Frontal cortex (tissue), 4 donors: ENCODE results near the gene ST3GAL2. TPM values are rescaled to one million over a fixed set of nuclear protein-coding genes. Genes with fewer than 3 reads are reported as not detected.

Experiments used
- DNase-seq, 2 donors: peaks; one replicate each; pipeline ENCODE4 v3.0.0; 2012; ENCODE audit warnings: low spot score in 2 of 2
- FAIRE-seq: peaks from 2 replicates; lab custom pipeline; 2012; peaks lifted over from hg19 to GRCh38; lab: Jason Lieb, UNC
- total RNA-seq: library from RNA; depleted of rRNA; stranded (reverse); fragments of >200 nt; gene quantifications from one replicate; pipeline ENCODE4 v1.2.3, GENCODE V29; 2014
- donor health status: control.
- donor health status: control.
- donor health status: control.

ST3GAL2 gene
- total RNA-seq = 26.9 TPM

DNA sequence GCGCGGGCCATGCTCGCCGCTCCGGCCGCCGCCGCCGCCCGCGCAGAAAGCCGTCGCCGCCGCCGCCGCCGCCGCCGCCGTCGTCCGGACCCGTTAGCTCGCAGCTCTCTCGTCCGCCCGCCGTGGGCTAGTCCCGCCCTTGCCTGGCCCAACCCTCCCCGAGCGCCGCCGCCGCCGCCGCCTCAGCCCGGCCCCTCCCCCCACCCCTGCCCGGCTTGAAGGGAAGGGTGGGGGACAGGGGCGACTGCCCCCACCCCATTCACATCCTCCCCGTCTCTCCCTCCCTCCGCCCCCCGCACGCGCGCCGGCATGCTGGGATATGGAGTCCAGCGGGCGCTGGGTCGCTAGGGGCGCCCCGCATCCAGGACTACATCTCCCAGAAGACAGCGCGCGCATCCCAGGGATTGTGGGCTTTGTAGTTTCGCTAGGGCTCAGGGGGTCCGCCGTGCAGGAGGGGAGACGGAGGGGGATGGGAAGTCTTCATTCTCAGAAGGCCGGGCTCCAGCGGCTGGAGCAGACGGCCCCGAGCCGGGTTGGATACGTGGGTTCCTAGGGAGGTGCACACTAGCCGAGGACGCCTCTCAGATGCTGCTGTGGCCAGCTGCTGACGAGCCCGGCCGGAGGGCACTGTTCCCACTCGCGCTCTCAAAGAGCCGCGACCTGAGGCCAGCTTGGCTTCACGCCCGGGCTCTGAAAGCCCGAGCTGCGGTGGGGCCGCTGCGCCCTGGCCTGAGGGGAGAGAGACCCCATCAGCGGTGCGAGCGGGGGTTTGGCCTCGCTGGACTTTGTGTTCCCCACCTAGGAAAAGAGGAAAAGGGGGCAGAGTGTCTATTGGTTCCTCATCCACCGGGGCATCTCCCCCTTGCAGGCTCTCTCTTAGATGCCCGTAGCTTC lies at the start of gene ST3GAL2:
ST3GAL2 (minus strand) TSS at position 132 of the 894 bp plus-strand sequence. CDS start 40,570 bp downstream, outside the sequence.
- no peak for FAIRE-seq
- DNase-seq = peak; percentile 98 to 99

DNA sequence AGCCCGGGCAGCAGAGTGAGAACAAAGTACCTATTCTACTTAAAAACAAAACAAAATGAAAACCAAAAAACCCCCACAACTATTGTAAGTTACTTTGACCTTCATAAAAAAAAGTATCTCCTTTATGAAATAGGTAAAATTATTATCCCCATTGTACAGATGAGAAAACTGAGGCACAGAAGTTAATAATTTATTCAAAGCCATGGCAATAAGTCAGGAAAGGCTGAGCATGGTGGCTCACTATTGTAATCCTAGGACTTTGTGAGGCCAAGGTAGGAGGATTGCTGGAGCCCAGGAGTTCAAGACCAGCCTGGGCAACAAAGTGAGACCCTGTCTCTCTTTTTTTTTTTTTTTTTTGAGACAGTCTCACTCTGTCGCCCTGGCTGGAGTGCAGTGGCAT lies 46.0 kb upstream of the ST3GAL2 start:
- no peak for DNase-seq
- FAIRE-seq = no peak

- FAIRE-seq (no peak), DNase-seq (no peak)
These were observed 44.5 kb upstream of the ST3GAL2 start for GRCh38 chr16:70483426-70483825.

- no peak for DNase-seq
- FAIRE-seq = no peak
These were observed 43.7 kb upstream of the ST3GAL2 start for GRCh38 chr16:70482624-70483023.

DNA sequence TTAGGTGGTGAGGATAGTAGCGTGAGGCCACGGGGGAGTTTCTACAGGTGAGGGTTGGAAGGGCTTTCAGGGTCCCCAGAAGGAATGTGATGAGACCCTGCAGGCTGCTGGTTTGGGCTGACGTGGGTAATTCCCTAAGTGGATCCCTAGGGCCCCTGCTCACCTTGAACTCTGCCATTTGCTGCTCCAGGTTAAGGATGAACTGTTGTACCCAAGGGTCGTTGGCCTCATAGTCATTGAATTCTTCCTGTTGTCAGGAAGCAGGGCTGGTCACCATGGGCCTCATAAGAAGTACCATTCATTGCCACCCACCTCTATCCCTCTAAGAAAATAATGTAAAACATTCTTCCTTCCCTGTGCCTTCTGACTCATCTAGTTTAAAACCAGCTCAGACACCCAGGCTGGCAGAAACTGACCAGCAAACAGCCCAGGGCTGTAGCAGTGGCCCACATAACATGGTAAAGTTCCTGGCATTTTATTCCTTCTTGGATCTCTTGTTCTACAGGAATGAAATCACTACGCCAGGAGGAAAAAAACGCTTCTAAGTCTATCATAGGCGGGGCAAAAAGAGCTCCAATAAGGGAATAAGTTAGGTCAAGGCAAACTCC lies 43.1 kb upstream of the ST3GAL2 start:
- peak in 1 of 2 donors; percentile 25 for DNase-seq
- no peak for FAIRE-seq

DNA sequence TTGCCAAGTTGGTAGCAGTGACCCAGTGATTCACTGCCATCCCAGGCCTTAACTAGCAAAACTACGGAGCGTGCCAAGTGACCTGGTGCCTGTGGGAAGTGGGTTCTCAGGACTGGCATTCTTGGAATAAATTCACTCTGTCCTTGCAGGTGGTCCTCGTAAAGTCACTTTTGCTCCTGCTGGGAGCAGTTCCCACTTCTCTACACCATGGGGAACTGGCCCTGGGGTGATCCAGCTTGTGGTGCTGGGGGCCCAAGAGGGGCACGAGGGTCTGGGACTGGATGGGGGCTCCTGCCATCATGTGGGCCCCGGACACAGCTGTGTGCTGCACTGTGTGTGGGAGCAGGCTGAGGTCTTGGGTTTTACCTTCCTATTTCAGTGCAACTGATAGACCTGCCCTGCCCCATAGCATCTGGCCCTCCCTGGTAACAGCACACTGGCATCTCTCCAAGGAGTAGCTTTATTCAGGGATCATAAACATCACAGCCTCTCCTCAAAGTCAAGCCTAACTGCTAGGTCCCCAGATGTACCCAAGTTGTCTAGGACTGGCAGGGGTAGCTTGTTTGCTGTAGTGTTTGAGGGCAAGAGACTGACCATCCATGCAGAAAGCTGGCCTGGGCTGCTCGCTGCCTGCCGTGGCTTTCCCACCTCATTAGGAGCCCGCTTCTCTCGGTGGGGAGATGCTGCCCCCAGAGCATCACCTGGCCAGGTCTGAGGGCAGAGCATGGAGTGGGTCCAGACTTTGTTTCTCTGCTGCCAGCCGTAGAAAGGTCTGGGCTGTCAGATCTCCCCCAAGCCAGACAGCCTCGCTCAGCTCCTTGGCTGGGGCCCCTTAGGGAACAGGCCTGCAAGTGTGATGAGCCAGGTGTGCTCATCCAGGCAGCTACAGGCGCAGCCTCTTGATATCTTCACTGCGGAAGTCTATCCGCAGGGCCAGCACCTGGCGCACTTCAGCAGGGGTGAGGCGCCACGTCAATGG lies 41.5 kb upstream of the ST3GAL2 start:
- FAIRE-seq = no peak

DNA sequence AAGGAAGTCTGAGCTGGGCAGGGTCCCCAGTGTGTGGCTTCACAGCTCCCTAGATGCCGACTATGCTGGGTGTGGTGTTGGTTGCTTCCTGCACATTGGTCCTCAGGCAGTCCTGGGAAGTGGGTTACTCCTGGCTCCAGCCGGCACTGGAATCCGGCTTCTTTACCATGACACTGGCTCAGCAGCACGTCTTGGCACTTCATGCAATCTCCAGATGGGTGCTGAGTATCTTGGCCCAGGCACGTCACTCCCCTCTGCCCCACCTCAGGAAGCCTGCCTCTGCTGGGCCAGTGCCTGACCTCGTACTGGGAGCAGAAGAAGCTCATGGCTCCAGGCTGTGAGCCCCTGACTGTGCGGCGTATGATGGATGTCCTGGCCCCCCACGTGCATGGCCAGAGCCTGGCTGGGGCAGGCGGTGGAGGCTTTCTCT lies 40.0 kb upstream of the ST3GAL2 start:
- DNase-seq (peak in 1 of 2 donors; percentile 35), FAIRE-seq (no peak)

More for the DNA sequence above, 41.5 kb upstream of the ST3GAL2 start:
- no peak for DNase-seq

DNA sequence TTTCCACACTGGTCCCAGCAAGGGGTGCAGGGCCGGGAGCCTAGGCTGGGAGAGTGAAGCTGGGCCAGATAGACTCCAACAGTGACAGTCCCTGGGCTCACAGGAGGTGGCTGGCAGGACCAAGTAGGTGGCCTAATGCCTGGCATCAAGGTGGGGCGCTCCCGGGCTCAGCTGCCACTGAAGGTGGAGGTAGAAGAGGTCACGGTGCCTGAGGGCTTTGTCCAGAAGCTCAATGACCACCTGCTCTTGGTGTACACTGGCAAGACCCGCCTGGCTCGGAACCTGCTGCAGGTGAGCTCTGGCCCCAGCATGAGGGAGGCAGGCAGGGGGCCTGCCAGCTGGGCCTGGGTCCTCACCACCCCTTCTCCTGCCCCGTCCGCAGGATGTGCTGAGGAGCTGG lies 39.3 kb upstream of the ST3GAL2 start:
- FAIRE-seq (no peak), DNase-seq (no peak)

DNA sequence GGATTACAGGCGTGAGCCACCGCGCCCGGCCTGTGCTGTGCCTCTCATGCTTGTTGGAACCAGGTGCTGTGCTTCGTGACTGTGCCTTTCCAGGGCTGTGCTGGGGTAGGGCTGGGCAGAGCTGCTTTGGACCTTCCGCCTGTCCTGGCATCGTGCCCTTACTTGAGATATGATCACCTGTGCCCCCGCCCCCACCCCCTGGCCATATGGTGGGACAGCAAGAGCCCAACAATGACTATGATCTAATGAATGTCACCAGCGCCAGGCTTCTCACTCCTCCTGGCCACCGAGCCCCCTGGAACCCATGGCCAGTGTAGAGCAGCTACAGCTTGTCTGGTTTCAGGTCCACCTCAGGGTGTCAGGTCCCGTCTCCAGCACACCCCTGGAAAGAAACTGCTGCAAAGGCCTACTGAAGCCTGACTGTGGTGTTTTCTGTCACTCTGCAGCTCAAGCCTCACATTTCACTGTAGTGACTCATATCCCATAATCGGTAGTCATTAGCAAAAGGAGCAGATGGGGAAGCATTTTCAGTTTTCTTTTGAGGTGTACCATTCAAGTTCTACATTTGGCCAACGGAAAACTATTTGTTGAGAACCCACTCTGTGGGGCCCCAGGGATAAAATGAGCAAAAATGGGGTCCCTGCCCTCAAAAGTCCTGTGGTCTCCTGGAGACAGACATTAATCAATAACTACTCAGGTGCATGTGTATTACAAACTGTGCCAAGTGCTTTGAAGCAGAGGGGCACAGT lies 37.5 kb upstream of the ST3GAL2 start:
- no peak for FAIRE-seq

GRCh38 chr16:70475054-70475871 lies 36.4 kb upstream of the ST3GAL2 start:
- DNase-seq (no peak), FAIRE-seq (no peak)

More for the DNA sequence above, 37.5 kb upstream of the ST3GAL2 start:
- peak in 1 of 2 donors; percentile 71 for DNase-seq

GRCh38 chr16:70474320-70475053 lies 35.6 kb upstream of the ST3GAL2 start:
- DNase-seq = peak in 1 of 2 donors; percentile 15

DNA sequence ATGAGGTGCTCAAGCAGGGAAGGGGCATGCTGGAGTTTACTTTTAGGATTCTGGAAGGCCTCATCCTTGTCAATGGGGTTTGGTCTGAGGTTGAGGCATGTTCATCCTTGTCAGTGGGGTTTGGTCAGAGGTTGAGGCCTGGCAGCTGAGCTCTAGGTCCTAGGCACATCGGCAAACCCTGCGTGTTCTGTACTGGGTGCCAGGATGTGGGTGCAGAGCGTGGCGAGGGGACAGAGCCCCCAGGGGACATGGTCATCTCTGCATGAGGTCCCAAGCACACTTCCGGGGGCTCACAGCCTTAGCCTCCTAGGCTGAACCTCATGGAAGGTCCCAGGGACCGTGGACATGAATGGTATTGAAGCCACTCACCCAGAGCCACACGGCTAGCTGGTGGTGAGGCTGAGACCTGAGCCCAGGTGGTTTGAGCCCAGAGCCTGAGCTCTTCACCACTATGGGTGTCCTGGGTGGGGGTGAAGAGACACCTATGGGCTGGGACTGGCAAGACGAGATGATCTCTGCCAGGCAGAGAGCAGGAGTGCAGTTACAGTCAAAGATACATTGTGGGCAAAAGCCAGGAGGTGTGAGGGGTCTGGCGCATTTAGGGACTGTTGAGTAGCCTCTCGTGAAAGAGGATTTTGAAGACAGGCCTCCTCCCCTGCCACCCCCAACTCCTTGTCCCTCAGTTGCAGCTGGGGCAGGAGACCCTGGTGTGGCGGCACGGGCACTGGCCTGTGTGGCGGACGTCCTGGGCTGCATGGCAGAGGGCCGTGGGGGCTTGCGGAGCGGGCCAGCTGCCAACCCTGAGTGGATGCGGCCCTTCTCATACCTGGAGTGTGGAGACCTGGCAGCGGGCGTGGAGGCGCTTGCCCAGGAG lies 34.8 kb upstream of the ST3GAL2 start:
- FAIRE-seq (no peak), DNase-seq (no peak)

More at GRCh38 chr16:70474320-70475053, 35.6 kb upstream of the ST3GAL2 start:
- FAIRE-seq = no peak

- DNase-seq (no peak), FAIRE-seq (no peak)
These were observed 34.0 kb upstream of the ST3GAL2 start for GRCh38 chr16:70472786-70473433.

- FAIRE-seq (no peak), DNase-seq (peak in 1 of 2 donors; percentile 68)
These were observed 32.0 kb upstream of the ST3GAL2 start for GRCh38 chr16:70470927-70471341.

DNA sequence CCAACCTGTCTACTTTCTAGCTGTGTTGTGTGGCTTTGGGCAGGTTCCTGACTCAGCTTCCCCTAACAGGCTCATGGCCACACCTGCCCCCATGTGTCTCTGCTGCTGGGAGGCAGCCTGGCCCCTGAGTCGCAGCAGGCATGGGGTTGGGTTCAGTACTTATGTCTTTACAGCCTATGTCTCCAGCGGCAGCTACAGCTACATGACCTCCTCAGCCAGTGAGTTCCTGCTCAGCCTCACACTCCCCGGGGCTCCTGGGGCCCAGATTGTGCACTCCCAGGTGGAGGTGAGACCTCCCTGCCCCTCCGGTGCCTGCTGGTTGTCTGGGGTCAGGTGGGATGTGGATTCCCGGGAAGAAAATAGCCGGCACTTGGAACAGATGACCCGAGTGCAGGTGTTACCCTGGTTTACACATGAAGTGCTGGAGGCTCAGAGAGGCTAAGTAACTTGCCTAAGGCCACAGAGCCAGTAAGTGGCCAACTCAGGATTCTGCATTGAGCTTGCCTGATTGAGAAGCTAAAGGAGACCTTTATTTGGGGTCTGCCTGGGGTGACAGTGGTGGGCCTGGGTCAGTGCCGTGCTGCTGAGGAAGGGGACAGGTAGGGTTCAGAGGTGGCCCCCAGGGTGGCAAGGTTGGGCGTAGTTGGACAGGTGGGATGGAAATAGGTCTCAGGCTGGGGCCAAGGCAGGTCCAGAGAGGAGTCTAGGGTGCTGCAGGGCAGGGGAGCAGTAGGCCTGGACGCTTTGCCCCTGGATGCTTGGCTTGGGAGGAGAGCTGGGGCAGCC lies 31.4 kb upstream of the ST3GAL2 start:
- FAIRE-seq = no peak
- DNase-seq = peak in 1 of 2 donors; percentile 10
